ENCODE measurements around the gene CAPN1. TPM values are rescaled to one million over a fixed set of nuclear protein-coding genes. Genes with fewer than 3 reads are reported as not detected.
"Not testable (repeated sequence)": the region's sequence is repeated elsewhere in the genome, so short reads cannot be mapped to it uniquely, and the experiment has no call there.

The CAPN1 gene
- total RNA-seq, 2 donors from 2014 or later, result 142 to 144 TPM

DNA sequence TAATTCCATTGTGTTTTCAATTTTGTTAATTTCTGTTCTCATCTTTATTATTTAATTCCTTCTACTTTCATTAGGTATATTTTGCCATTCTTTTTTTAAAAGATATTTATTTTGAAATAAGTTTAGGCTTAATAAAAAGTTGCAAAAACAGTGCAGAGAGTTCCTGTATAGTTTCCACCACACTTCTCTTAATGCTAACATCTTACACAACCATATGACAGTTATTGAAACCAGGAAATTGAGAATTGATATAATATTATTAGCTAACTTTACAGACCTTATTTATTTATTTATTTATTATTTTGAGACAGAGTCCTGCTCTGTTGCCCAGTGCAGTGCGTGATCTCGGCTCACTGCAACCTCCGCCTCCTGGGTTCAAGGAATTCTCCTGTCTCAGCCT, 25.5 kb upstream of the CAPN1 start:
- DNase-seq (ENCODE audit: low spot score), result no peak
- intact Hi-C loops (cut with DNase I), result no loop called here

DNA sequence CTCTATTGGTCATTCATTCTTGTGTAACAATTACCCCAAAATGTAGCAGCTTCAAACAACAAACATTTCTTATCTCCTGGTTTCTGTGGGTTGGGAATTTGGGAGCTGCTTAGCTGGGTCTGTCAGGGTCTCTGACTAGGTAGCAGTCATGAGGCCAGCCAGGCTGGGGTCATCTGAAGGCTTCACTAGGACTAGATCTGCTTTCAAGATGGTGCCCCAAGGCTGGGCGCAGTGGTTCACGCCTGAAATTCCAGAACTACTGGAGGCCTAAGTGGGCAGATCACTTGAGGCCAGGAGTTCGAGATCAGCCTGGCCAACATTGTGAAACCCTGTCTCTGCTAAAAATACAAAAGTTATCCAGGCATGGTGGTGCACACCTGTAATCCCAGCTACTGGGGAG, 24.8 kb upstream of the CAPN1 start:
- no peak for DNase-seq (ENCODE audit: low spot score)
- intact Hi-C loops (cut with DNase I), result no loop called here

- no peak for DNase-seq (ENCODE audit: low spot score)
- intact Hi-C loops (cut with DNase I), result no loop called here
Measured at GRCh38 chr11:65157336-65157735, 24.4 kb upstream of the CAPN1 start.

DNA sequence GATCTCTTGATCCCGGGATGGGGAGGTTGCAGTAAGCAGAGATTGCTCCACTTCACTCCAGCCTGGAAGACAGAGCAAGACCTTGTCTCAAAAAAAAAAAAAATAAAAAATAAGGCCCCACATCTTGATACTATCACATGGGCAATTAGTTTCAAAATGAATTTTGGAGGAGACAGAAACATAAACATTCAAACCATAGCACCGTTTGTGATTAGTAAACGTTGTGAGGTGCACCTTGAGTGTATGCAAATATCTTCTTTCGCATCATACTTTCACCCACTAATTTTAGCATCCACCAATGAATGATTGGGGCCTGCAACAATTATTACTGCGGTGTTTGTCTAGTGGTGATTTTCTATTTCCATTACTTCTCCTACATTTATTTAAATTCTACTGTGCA, 22.7 kb upstream of the CAPN1 start:
- intact Hi-C loops (cut with DNase I), result no loop called here
- no peak for DNase-seq (ENCODE audit: low spot score)

DNA sequence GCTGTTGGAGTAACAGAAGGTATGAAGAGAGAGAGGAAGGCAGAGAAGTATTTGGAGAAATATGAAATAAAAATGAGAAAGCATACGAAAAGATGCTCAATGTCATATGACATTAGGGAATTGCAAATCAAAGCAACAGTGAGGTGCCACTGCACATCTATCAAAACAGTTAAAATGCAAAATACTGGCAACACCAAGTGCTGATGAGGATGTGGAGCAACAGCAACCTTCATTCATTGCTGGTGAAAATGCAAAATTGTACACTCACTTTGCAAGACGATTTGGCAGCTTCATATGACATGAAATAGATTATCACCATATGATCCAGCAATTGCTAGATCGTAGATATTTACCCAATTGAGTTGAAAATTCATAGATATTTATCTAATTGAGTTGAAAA, 21.1 kb upstream of the CAPN1 start:
- intact Hi-C loops (cut with DNase I), result no loop called here
- no peak for DNase-seq (ENCODE audit: low spot score)

DNA sequence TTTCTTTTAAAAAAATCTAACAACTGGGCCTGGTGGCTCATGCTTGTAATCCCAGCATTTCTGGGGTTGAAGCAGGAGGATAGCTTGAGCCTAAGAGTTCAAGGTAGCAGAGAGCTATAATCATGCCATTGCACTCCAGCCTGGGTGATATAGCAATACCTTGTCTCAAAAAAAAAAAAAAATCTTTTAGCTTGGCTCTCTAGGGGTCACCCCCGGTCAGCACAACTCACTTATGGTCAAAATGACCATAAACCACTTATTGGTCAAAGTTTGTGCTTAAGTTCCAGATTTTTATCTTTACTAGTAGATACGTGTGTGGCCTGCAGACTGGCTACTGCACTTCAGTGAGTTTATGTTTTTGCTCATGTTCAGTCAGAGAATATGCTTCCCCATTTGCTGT, 18.0 kb upstream of the CAPN1 start:
- DNase-seq (ENCODE audit: low spot score), result no peak

GRCh38 chr11:65165410-65166317, 16.1 kb upstream of the CAPN1 start:
- intact Hi-C loops (cut with DNase I), result no loop called here
- DNase-seq (ENCODE audit: low spot score), result no peak

More for the DNA sequence above, 18.0 kb upstream of the CAPN1 start:
- intact Hi-C loops (cut with DNase I), result no loop called here

GRCh38 chr11:65166893-65167292, 14.8 kb upstream of the CAPN1 start:
- no peak for DNase-seq (ENCODE audit: low spot score)
- intact Hi-C loops (cut with DNase I), result no loop called here

- intact Hi-C loops (cut with DNase I), result no loop called here
- DNase-seq (ENCODE audit: low spot score), result no peak
Measured at GRCh38 chr11:65167656-65168055, 14.1 kb upstream of the CAPN1 start.

- intact Hi-C loops (cut with DNase I), result no loop called here
- no peak for DNase-seq (ENCODE audit: low spot score)
Measured at GRCh38 chr11:65169164-65169641, 12.5 kb upstream of the CAPN1 start.

- no peak for DNase-seq (ENCODE audit: low spot score)
- intact Hi-C loops (cut with DNase I), result no loop called here
Measured at GRCh38 chr11:65170058-65170534, 11.6 kb upstream of the CAPN1 start, which contains the start of gene SPDYC. SPDYC (plus strand) TSS chr11:65170233; CDS start chr11:65171358, 1,125 bp downstream.

GRCh38 chr11:65172600-65172999, 9.1 kb upstream of the CAPN1 start:
- intact Hi-C loops (cut with DNase I), result no loop called here
- no peak for DNase-seq (ENCODE audit: low spot score)

DNA sequence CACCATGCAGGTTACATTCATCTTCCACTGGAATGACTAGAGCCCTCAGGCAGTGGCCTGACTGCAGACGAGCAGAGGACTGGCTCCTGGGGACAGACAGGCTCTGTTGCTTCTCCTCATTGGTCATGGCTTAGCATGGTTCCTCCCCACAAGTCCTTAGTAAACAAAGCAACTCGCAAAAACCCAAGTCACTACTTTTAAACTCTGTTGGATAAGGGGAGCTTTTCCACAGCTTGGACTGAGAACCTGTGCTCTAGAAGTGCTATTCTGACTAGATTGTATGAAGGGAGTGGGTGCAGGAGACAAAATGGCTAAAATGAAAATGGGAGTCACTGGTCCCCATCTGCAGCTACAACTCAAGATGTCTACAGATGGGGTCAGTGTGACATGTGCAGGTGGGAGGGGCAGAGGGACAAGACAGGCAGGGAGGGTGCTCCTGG, 7.1 kb upstream of the CAPN1 start:
- intact Hi-C loops (cut with DNase I); DNase-seq (ENCODE audit: low spot score): not testable (repeated sequence)

- intact Hi-C loops (cut with DNase I), result loop anchor here (5.0 kb wide), 2 partner anchors 44 to 49 kb away; partner anchors contain the start of gene SYVN1 (in 1 of the 2)
- DNase-seq (ENCODE audit: low spot score), result peak; percentile 90
Measured at GRCh38 chr11:65180877-65181568, 705 bp upstream of the CAPN1 start.

DNA sequence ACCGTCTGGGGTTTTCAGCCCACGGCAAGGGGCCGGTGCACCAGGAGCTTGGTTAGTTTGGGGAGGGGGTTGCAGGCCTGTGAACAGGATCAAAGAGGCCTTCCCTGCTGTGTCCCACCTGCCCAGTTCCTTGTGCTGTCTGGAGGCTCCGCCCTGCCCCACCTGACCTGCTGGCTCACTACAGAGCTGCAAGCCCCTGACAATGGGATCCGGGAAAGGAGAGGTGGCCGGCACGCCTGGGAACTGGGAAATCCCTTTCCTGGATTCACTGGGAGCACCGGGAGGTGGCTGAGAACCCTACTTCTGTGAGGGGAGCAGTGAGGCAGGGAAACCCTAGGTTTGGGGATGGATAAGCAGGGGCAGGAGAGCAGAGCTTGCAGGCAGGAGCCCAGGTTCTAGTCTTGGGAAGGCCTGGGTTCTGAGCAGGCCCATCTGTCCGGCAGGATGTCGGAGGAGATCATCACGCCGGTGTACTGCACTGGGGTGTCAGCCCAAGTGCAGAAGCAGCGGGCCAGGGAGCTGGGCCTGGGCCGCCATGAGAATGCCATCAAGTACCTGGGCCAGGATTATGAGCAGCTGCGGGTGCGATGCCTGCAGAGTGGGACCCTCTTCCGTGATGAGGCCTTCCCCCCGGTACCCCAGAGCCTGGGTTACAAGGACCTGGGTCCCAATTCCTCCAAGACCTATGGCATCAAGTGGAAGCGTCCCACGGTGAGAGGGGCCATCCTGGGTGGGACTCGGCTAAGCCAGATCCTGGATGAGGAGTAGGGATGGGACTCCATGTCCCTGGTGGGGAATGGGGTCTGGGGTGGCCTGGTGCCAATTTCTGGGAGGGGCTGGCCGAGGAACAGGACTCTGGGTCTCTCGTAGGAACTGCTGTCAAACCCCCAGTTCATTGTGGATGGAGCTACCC, 786 bp downstream of the CAPN1 start:
- DNase-seq (ENCODE audit: low spot score), result no peak
- intact Hi-C loops (cut with DNase I), result loop anchor here (5.0 kb wide), 2 partner anchors 45 to 50 kb away; partner anchors contain the start of gene SYVN1 (in 1 of the 2)

- intact Hi-C loops (cut with DNase I), result loop anchor here (5.0 kb wide), 2 partner anchors 46 to 51 kb away; partner anchors contain the start of gene SYVN1 (in 1 of the 2)
Measured at GRCh38 chr11:65183201-65183891, 1.6 kb downstream of the CAPN1 start.

DNA sequence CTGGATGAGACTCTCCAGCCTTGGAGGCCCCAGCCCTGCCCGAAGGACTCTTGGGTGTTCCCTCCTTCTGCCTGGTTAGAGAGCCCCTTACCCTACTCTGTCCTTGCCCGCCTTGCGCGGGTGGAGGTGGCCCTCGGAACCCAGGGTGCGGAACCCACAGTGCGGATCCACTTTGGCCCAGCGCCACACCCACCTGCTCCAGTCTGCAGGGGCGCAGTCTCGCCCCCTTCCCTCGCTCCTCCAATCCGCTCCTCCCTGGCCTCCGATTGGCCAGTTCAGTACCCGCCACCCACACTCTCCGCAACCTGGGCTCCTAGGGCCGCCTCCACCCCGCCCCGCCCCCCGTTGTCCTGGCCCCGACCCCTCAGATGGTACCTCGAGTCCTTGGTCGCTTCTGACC, 2.4 kb downstream of the CAPN1 start:
- DNase-seq (ENCODE audit: low spot score), result no peak
- intact Hi-C loops (cut with DNase I), result loop anchor here (5.0 kb wide), 2 partner anchors 47 to 52 kb away; partner anchors contain the start of gene SYVN1 (in 1 of the 2)

More at GRCh38 chr11:65183201-65183891, 1.6 kb downstream of the CAPN1 start:
- DNase-seq (ENCODE audit: low spot score), result no peak

GRCh38 chr11:65185171-65185570, 3.4 kb downstream of the CAPN1 start:
- DNase-seq (ENCODE audit: low spot score), result no peak
- intact Hi-C loops (cut with DNase I), result no loop called here

All from posterior vena cava (tissue), 2 donors.